ENCODE results near the gene P2RY11. TPM values are rescaled to one million over a fixed set of nuclear protein-coding genes. Genes with fewer than 3 reads are reported as not detected.

P2RY11 gene
- total RNA-seq, 1 donor from 2014 or later, result 62.5 TPM

DNA sequence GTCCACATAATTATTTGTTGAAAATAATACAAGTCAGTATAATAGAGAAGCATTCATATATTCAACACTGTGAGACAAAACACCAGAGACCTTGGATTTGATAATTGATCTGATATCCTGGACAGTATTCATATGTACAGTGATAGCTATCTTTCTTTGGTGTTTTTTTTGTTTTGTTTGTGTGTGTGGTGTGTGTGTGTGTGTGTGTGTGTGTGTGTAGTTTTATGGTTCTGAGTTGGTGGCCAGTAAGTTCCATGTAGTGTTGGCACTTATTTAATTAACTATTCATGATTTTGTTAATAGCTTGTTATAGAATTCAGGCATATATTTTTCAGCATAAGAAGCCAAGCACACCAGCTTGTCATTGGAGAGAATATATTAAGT, 7.4 kb upstream of the P2RY11 start:
- intact Hi-C loops (cut with micrococcal nuclease), result loop anchor here (1.0 to 10.0 kb wide), 4 partner anchors 8 to 991 kb away; partner anchors contain the start of genes CDKN2D, DNMT1 and KRI1
- peaks cover 1% of the 10 kb centered on the region for H3K27me3 Mint-ChIP-seq
- H3K27ac Mint-ChIP-seq, result peak overlapping the region; percentile 100
- no peaks in the 10 kb centered on the region for H3K9me3 Mint-ChIP-seq
- no peak for DNase-seq
- peak overlapping the region; percentile 85 for H3K4me3 Mint-ChIP-seq
- peaks cover 54% of the 10 kb centered on the region for H3K4me1 Mint-ChIP-seq
- peaks cover 26% of the 10 kb centered on the region for H3K36me3 Mint-ChIP-seq (ENCODE audit: low read depth)

DNA sequence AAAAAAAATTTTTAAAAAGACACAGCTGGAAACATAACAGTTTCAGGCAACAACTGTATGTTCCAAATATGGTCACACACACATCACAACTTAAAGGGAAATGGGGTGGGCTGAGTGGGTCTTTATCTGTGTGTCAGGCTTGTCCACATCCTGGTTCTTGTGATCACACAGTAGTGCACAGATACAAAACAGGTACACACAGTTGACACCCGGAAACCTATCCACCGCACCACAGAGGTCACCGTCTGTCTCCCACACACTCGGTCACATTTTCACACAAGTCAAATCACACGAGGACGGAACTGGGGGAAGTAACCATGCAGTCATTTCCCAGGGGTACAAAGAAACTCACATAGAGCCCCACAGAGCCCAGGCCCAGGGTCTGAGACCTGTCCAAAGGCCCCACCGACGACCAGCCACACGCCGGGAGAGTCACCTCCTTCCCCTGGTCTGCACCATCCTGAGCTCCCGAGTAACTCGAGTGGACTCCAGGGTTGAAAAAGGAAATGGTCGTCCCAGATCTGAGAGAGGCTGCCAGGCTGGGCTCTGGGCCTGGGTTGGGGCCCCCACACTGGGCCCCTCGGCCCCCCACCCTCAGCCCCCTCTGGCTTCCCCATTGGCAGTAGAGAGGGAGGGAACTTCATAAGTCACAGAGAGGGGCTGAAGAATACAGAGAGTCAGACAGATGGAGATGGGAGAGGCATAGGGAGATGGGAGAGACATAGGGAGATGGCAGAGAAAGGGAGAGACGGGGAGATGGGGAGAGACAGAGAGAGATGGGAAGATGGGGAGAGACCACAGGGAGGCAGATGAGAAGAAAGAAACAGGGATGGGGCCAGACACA, 6.6 kb upstream of the P2RY11 start:
- peaks cover 33% of the 10 kb centered on the region for H3K36me3 Mint-ChIP-seq (ENCODE audit: low read depth)
- peak overlapping the region; percentile 100 for H3K27ac Mint-ChIP-seq
- H3K4me3 Mint-ChIP-seq, result peak overlapping the region; percentile 85
- peak; percentile 95 for DNase-seq
- intact Hi-C loops (cut with micrococcal nuclease), result loop anchor here (1.0 to 10.0 kb wide), 6 partner anchors 9 to 990 kb away; partner anchors contain the start of genes CDC37, CDKN2D, DNMT1 and KRI1
- no peaks in the 10 kb centered on the region for H3K9me3 Mint-ChIP-seq
- H3K27me3 Mint-ChIP-seq, result peaks cover 1% of the 10 kb centered on the region
- peaks cover 55% of the 10 kb centered on the region for H3K4me1 Mint-ChIP-seq

DNA sequence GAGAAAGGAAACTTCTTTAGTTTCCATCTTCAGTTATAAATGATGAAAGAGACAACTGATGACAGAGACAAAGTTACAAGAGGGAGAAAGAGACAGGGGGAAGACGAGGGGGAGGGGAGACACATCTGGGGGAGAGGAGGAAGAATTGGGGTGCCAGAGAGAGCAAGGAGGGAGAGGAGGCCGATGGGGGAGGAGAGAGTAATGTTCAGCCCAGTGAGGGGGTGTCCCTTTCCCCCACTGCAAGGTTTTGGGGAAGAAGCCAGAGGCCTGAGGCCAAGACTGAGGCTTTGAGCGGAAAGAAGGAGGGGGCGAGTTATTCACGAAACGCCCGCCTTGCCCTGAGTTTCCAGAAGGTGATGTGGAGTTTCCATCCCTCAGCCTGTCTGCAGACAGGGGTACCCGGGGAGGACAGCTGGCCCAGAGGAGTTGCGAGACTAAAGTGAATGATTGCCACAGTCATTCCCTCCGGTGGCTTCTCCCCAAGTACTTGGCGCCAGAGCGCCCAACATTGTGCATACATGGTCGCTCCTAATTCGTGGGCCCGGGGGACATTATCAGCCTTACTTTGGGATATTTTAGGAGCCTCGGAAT, 5.9 kb upstream of the P2RY11 start:
- Mint-ChIP-seq H3K36me3 (ENCODE audit: low read depth) (peaks cover 39% of the 10 kb centered on the region), H3K27ac (peak overlapping the region; percentile 100), H3K9me3 (no peaks in the 10 kb centered on the region), H3K4me1 (peaks cover 58% of the 10 kb centered on the region), H3K4me3 (peak overlapping the region; percentile 85), H3K27me3 (peaks cover 1% of the 10 kb centered on the region)
- intact Hi-C loops (cut with micrococcal nuclease), result loop anchor here (1.0 to 10.0 kb wide), 6 partner anchors 15 to 989 kb away; partner anchors contain the start of genes CDC37, CDKN2D, DNMT1 and KRI1
- peak; percentile 90 for DNase-seq

DNA sequence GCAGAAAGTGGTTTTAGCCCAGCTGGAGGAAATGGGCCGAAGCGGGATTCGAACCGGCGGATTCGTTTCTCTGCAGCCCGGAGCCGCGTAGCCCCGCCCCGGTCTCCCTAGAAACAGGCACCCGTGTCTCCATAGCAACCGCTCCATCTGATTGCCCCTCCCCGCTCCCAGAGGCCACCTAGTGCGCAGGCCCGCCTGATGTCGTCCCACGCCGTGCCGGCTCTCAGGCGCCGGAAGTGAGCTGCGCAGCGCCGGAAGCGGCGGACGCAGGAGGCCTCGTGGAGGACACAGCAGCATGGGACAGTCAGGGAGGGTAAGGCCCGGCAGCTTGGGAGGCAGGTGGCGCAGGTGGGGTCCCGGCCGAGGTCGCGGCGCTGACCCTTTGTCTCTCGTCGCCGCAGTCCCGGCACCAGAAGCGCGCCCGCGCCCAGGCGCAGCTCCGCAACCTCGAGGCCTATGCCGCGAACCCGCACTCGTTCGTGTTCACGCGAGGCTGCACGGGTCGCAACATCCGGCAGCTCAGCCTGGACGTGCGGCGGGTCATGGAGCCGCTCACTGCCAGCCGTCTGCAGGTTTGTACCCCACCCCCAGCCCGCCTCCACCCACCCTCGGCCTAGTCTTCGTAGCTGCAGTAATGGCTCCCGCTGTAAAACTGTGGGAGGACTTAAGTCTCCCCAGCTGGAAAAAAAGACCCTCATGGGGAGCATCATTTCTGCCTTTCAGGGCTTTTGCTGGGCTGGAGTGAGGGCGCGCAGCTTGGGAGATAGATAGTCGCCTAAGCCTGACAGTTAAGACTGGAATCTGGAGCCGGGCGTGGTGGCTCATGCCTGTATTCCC, 5.2 kb upstream of the P2RY11 start, which contains the start of gene PPAN:
Gene PPAN, plus strand, starts transcription at position 263 of the 837 bp plus-strand sequence. Its CDS starts 33 bp downstream, at position 296.
- peaks cover 1% of the 10 kb centered on the region for H3K27me3 Mint-ChIP-seq
- peak; percentile 99 for DNase-seq
- peak within 1 kb of the TSS; percentile 85 for H3K4me3 Mint-ChIP-seq
- intact Hi-C loops (cut with micrococcal nuclease), result loop anchor here (1.0 to 10.0 kb wide), 5 partner anchors 14 to 988 kb away; partner anchors contain the start of genes CDC37, CDKN2D, KRI1 and MRPL4
- H3K4me1 Mint-ChIP-seq, result peaks cover 61% of the 10 kb centered on the region
- H3K27ac Mint-ChIP-seq, result peak within 1 kb of the TSS; percentile 100
- no peaks in the 10 kb centered on the region for H3K9me3 Mint-ChIP-seq
- H3K36me3 Mint-ChIP-seq (ENCODE audit: low read depth), result peaks cover 43% of the 10 kb centered on the region

DNA sequence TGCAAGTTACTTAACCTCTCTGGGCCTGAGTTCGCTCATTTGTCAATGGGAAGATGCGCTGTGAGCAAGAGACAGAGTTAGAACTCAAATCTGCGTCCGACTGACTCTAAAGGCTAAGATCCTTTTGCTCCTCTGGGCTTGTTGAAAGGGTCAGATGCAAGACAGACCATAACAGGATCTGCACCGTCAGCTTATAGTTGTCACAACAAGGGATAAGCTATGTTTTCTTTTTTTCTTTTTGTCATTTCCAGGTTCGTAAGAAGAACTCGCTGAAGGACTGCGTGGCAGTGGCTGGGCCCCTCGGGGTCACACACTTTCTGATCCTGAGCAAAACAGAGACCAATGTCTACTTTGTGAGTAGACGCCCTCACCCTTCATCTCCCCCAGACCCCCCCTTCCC, 4.2 kb upstream of the P2RY11 start:
- Mint-ChIP-seq H3K4me3 (peak overlapping the region; percentile 85), H3K27me3 (peaks cover 1% of the 10 kb centered on the region), H3K9me3 (no peaks in the 10 kb centered on the region), H3K4me1 (peaks cover 66% of the 10 kb centered on the region), H3K27ac (peak overlapping the region; percentile 100), H3K36me3 (ENCODE audit: low read depth) (peaks cover 49% of the 10 kb centered on the region)
- intact Hi-C loops (cut with micrococcal nuclease), result loop anchor here (5.0 to 10.0 kb wide), 4 partner anchors 145 to 988 kb away; partner anchors contain the start of genes CDC37, CDKN2D, KRI1 and MRPL4
- no peak for DNase-seq

DNA sequence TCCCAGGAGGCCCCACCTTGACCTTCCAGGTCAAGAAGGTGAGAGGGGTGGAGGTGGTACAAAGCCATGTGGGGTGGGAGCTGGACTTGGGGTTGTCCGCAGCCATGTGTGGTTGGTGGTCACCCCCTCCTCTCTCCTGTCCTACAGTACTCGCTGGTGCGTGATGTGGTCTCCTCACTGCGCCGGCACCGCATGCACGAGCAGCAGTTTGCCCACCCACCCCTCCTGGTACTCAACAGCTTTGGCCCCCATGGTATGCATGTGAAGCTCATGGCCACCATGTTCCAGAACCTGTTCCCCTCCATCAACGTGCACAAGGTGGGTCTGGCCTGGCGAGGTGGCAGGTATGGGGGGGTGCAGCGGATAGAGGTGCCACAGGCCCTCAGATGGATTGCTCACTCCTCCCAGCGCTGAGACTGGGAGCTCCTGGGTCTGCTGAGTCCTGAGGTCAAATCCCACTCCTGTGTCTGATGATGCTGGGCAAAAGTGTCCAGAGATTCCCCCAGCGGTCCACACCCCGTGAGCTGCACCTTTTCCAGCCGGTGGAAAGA, 3.6 kb upstream of the P2RY11 start:
- Mint-ChIP-seq H3K4me3 (peak overlapping the region; percentile 85), H3K4me1 (peaks cover 66% of the 10 kb centered on the region), H3K9me3 (no peaks in the 10 kb centered on the region), H3K27ac (peak overlapping the region; percentile 100), H3K36me3 (ENCODE audit: low read depth) (peaks cover 55% of the 10 kb centered on the region), H3K27me3 (peaks cover 1% of the 10 kb centered on the region)
- intact Hi-C loops (cut with micrococcal nuclease), result loop anchor here (5.0 to 10.0 kb wide), 4 partner anchors 144 to 987 kb away; partner anchors contain the start of genes CDC37, CDKN2D, KRI1 and MRPL4
- DNase-seq, result no peak

DNA sequence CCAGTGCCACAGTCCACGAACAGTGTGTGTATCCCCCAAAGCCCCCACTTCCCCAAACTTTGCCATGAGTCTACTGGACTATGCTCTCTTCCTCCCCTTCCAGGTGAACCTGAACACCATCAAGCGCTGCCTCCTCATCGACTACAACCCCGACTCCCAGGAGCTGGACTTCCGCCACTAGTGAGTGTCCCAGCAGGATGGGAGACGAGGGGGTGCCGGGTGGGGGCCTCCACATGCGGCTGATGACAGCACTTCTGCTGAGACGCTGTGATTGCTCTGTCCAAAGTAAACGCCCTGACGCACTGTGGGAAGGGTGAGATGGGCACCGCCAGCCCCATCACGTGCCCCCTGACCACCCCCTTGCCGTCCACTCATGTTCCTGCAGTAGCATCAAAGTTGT, 2.0 kb upstream of the P2RY11 start:
- Mint-ChIP-seq H3K4me1 (peaks cover 62% of the 10 kb centered on the region), H3K9me3 (no peaks in the 10 kb centered on the region), H3K4me3 (peak overlapping the region; percentile 51), H3K27ac (peak overlapping the region; percentile 17), H3K36me3 (ENCODE audit: low read depth) (peaks cover 61% of the 10 kb centered on the region), H3K27me3 (peaks cover 1% of the 10 kb centered on the region)
- intact Hi-C loops (cut with micrococcal nuclease), result loop anchor here (5.0 to 10.0 kb wide), 4 partner anchors 143 to 985 kb away; partner anchors contain the start of genes CDC37, CDKN2D, KRI1 and MRPL4
- DNase-seq, result no peak

DNA sequence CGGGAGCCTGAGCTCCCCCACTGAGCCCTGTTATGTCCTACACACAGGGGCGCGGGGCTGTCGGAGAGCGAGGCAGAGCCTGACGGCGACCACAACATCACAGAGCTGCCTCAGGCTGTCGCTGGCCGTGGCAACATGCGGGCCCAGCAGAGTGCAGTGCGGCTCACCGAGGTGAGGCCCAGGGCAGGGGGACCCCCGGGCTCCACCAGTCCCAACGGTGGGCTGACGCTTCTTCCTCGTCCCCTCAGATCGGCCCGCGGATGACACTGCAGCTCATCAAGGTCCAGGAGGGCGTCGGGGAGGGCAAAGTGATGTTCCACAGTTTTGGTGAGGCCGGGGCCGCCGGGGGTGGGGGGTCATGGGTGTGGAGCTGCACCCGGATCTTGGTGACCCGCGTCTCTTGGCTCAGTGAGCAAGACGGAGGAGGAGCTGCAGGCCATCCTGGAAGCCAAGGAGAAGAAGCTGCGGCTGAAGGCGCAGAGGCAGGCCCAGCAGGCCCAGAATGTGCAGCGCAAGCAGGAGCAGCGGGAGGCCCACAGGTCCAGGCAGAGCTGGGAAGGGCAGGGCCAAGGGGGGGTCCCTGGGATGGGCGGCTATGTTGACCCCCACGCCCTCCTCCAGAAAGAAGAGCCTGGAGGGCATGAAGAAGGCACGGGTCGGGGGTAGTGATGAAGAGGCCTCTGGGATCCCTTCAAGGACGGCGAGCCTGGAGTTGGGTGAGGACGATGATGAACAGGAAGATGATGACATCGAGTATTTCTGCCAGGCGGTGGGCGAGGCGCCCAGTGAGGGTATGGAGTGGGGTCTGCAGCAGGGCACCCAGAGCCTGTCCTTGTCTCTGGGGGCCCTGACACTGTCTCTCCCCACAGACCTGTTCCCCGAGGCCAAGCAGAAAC, 1.2 kb upstream of the P2RY11 start:
- H3K4me1 Mint-ChIP-seq, result peaks cover 55% of the 10 kb centered on the region
- DNase-seq, result no peak
- intact Hi-C loops (cut with micrococcal nuclease), result loop anchor here (10.0 kb wide), 1 partner anchor 176 kb away; the partner anchor contains the start of gene OLFM2
- peak overlapping the region; percentile 74 for H3K4me3 Mint-ChIP-seq
- no peaks in the 10 kb centered on the region for H3K9me3 Mint-ChIP-seq
- no peaks in the 10 kb centered on the region for H3K27me3 Mint-ChIP-seq
- peaks cover 67% of the 10 kb centered on the region for H3K36me3 Mint-ChIP-seq (ENCODE audit: low read depth)
- peak overlapping the region; percentile 60 for H3K27ac Mint-ChIP-seq

DNA sequence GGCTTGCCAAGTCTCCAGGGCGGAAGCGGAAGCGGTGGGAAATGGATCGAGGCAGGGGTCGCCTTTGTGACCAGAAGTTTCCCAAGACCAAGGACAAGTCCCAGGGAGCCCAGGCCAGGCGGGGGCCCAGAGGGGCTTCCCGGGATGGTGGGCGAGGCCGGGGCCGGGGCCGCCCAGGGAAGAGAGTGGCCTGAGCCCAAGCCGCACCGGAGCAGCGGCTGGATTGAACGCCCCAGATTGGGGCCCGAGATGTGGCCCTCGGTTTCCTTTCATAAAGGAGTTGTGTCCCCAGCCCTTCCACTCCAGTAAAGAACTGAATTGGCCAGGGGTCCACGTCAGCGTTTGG, 548 bp upstream of the P2RY11 start:
- peak overlapping the region; percentile 74 for H3K4me3 Mint-ChIP-seq
- peak overlapping the region; percentile 60 for H3K27ac Mint-ChIP-seq
- DNase-seq, result no peak
- H3K27me3 Mint-ChIP-seq, result no peaks in the 10 kb centered on the region
- no peaks in the 10 kb centered on the region for H3K9me3 Mint-ChIP-seq
- peaks cover 72% of the 10 kb centered on the region for H3K36me3 Mint-ChIP-seq (ENCODE audit: low read depth)
- intact Hi-C loops (cut with micrococcal nuclease), result loop anchor here (10.0 kb wide), 1 partner anchor 176 kb away; the partner anchor contains the start of gene OLFM2
- H3K4me1 Mint-ChIP-seq, result peaks cover 49% of the 10 kb centered on the region

DNA sequence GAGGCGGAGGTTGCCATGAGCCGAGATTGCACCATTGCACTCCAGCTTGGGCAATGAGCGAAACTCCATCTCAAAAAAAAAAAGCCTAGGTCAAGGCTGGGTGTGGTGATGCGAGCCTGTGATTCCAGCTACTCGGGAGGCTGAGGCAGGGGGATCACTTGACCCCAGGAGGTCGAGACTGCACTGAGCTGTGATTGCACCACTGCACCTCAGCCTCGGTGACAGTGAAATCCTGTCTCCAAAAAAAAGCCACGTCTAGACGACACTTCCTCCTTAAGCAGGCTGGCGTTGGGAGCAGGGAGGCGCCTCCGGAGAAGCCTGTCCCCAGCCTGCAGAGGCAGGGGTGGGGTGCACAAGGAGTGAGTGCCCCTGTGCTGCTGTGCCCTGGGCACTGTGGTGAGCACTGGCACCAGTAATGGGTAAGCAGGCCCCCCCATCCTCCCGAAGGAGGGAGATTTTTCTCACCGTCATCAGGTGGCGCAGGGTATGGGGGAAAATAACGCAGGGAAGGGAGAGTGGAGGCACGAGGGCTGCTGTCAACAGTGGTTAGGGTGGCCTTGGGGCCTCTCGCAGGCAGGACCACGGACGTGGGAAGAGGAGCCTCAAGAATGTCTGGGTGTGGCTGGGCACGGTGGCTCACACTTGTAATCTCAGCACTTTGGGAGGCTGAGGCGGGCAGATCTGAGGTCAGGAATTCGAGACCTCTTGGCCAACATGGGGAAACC, 706 bp downstream of the P2RY11 start:
- Mint-ChIP-seq H3K27me3 (no peaks in the 10 kb centered on the region), H3K4me3 (peak overlapping the region; percentile 58), H3K27ac (peak overlapping the region; percentile 91), H3K4me1 (peaks cover 46% of the 10 kb centered on the region), H3K9me3 (no peaks in the 10 kb centered on the region), H3K36me3 (ENCODE audit: low read depth) (peaks cover 74% of the 10 kb centered on the region)
- intact Hi-C loops (cut with micrococcal nuclease), result loop anchor here (2.0 to 10.0 kb wide), 2 partner anchors 13 to 177 kb away; partner anchors contain the start of gene OLFM2
- DNase-seq, result peak; percentile 77

DNA sequence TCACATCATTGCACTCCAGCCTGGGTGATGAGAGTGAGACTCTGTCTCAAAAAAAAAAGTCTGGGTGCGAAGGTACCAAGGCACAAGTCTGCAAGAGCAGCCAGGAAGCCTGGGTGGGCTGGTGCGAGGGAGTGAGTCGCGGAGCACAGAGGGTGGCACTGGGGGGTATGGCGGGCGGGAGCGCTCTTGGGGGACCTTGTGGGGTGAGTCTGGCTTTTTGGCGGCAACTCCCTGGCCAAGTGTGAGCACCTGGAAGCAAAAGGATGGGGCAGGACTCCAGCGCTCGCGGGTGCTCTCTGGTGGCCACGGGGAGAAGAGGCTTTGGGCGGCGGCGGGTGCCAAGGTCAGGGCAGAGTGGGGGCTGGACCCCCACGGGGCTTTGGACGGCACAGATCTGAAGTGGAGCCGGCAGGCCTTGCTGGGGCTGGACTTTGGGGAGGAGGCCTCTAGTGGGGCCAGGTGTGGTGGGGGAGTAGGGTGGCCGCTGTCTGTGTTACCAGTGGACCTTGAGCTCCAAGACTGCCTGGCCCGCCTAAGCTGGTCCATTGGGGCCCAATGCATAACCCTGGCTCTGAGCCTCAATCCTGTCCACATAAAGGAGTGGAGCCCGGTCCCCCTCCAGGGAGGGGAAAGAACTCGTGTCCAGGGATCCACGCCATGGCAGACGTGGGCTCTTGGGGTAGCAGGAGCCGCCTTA, 1.6 kb downstream of the P2RY11 start:
- DNase-seq, result peak; percentile 90

More for the DNA sequence above, 1.6 kb downstream of the P2RY11 start:
- Mint-ChIP-seq H3K4me1 (peaks cover 39% of the 10 kb centered on the region), H3K4me3 (peak overlapping the region; percentile 58), H3K27ac (peak overlapping the region; percentile 91), H3K9me3 (no peaks in the 10 kb centered on the region), H3K36me3 (ENCODE audit: low read depth) (peaks cover 70% of the 10 kb centered on the region), H3K27me3 (no peaks in the 10 kb centered on the region)
- intact Hi-C loops (cut with micrococcal nuclease), result loop anchor here (2.0 to 10.0 kb wide), 2 partner anchors 14 to 178 kb away; partner anchors contain the start of gene OLFM2
